ENCODE results near the gene FAM151B.

Gene FAM151B

GRCh38 chr5:80591352-80591751 is 103.5 kb downstream of the FAM151B start:
- Histone ChIP-seq H3K9me2 (replicated peaks; ENCODE audit: insufficient read depth, low read length) (no peaks in the 10 kb centered on the region), H3K27ac (ENCODE audit: low read length) (no peak overlapping the region), H3K4me1 (ENCODE audit: low read length) (no peaks in the 10 kb centered on the region), H3K9ac (ENCODE audit: low read length) (no peak overlapping the region), H3K4me3 (ENCODE audit: low read length) (no peak overlapping the region), H3K27me3 (replicated peaks; ENCODE audit: insufficient read depth, low read length) (no peaks in the 10 kb centered on the region), H3K36me3 (replicated peaks; ENCODE audit: insufficient read depth, low read length) (no peaks in the 10 kb centered on the region), H3K9me3 (replicated peaks; ENCODE audit: insufficient read depth, low read length) (no peaks in the 10 kb centered on the region), H4K20me1 (ENCODE audit: insufficient read depth, low read length) (no peaks in the 10 kb centered on the region), H3F3A (ENCODE audit: insufficient read depth, low read length) (no peaks in the 10 kb centered on the region), H2AFZ (ENCODE audit: low read length) (no peak overlapping the region), H3K4me2 (ENCODE audit: low read depth, low read length) (no peak overlapping the region), H3K79me2 (ENCODE audit: low read length) (no peaks in the 10 kb centered on the region)
- TF ChIP-seq EZH2 (optimal IDR thresholded peaks at IDR 0.05; ENCODE audit: low read depth, low read length) (no peak), CTCF (IDR thresholded peaks at IDR 0.05; ENCODE audit: low read length) (no peak), EZH2phosphoT487 (IDR thresholded peaks at IDR 0.05; ENCODE audit: low read length) (no peak)
- no peak for DNase-seq

DNA sequence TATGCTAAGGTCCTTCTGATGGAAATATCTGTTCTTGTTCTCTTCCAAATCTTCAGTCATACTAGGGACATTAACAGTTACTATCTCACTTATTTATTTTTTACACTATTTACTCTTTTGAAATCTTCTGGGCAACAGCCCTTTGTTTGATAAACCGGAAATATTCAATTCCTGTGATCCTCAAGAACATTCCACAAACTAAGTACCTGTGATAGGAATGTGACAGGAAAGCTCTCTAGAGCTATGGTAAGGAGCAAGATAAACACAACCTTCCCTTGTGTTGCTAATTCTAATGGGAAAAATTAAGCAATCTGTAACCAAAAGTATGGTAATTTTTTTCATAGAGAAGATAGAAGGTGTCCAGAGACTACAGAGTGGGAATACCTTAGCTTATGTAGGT is 104.2 kb downstream of the FAM151B start:
- no peak overlapping the region for H2AFZ ChIP-seq (ENCODE audit: low read length)
- no peaks in the 10 kb centered on the region for H3K4me1 ChIP-seq (ENCODE audit: low read length)
- no peaks in the 10 kb centered on the region for H3K79me2 ChIP-seq (ENCODE audit: low read length)
- no peak for DNase-seq
- H3K9ac ChIP-seq (ENCODE audit: low read length): no peak overlapping the region
- no peak overlapping the region for H3K4me2 ChIP-seq (ENCODE audit: low read depth, low read length)
- H3K27me3 ChIP-seq (replicated peaks; ENCODE audit: insufficient read depth, low read length): no peaks in the 10 kb centered on the region
- H3K9me2 ChIP-seq (replicated peaks; ENCODE audit: insufficient read depth, low read length): no peaks in the 10 kb centered on the region
- no peaks in the 10 kb centered on the region for H3K9me3 ChIP-seq (replicated peaks; ENCODE audit: insufficient read depth, low read length)
- TF ChIP-seq EZH2phosphoT487 (IDR thresholded peaks at IDR 0.05; ENCODE audit: low read length) (no peak), CTCF (IDR thresholded peaks at IDR 0.05; ENCODE audit: low read length) (no peak), EZH2 (optimal IDR thresholded peaks at IDR 0.05; ENCODE audit: low read depth, low read length) (no peak)
- H3K4me3 ChIP-seq (ENCODE audit: low read length): no peak overlapping the region
- no peaks in the 10 kb centered on the region for H3F3A ChIP-seq (ENCODE audit: insufficient read depth, low read length)
- H4K20me1 ChIP-seq (ENCODE audit: insufficient read depth, low read length): no peaks in the 10 kb centered on the region
- no peaks in the 10 kb centered on the region for H3K36me3 ChIP-seq (replicated peaks; ENCODE audit: insufficient read depth, low read length)
- no peak overlapping the region for H3K27ac ChIP-seq (ENCODE audit: low read length)

All from MM.1S (cell line).